ENCODE measurements around the gene SLC27A3.
A peak's percentile ranks its signal among the peaks of the same experiment; 100 is the strongest.

Gene SLC27A3

DNA sequence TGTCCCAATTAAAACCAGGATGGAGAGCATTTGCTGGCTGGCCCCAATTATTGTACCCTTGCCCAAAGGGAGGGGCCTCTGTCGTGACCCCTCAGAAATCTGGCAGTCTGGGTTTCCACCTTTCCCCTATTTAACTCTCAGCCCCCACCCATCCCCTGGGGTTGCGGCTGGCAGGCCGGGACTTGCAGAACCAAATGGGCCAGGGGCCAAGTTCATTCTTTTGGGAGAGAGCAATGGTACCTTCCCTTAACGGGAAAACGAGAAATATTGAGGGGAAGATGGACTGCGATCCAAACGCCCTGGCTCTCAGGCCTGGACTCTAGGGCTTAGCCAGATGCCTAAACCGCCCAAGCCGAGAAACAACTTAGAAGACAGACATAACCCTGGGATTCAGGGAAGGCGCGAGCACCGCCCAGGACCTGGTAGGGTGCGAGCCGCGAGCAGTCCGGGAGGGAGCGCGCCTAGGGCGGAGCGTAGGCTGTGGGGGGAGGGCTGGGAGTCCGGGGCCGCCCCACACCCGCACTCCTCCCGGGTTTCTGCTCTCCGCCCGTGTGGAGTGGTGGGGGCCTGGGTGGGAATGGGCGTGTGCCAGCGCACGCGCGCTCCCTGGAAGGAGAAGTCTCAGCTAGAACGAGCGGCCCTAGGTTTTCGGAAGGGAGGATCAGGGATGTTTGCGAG is at the start of gene SLC27A3:
Gene SLC27A3 (plus strand): TSS at position 628 of the 678 bp plus-strand sequence. CDS start 91 bp downstream, outside the sequence.
- TF ChIP-seq, protein P1, sequence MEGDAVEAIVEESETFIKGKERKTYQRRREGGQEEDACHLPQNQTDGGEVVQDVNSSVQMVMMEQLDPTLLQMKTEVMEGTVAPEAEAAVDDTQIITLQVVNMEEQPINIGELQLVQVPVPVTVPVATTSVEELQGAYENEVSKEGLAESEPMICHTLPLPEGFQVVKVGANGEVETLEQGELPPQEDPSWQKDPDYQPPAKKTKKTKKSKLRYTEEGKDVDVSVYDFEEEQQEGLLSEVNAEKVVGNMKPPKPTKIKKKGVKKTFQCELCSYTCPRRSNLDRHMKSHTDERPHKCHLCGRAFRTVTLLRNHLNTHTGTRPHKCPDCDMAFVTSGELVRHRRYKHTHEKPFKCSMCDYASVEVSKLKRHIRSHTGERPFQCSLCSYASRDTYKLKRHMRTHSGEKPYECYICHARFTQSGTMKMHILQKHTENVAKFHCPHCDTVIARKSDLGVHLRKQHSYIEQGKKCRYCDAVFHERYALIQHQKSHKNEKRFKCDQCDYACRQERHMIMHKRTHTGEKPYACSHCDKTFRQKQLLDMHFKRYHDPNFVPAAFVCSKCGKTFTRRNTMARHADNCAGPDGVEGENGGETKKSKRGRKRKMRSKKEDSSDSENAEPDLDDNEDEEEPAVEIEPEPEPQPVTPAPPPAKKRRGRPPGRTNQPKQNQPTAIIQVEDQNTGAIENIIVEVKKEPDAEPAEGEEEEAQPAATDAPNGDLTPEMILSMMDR (IDR thresholded peaks at IDR 0.05): no peak

GRCh38 chr1:153727463-153728304 is 47.5 kb upstream of the SLC27A3 start, which contains the start of gene INTS3:
Gene INTS3 (plus strand): TSS chr1:153728050. CDS start chr1:153728635, 585 bp downstream.
- H3K27ac ChIP-seq: peak within 1 kb of the TSS; percentile 96 to 97
- DNase-seq (ENCODE audit: low spot score): peak; percentile 100
- TF ChIP-seq, protein P1 (IDR thresholded peaks at IDR 0.05): no peak

More for the DNA sequence above, at the start of gene SLC27A3:
- DNase-seq (ENCODE audit: low spot score): peak; percentile 91
- peak within 1 kb of the TSS; percentile 96 for H3K4me3 ChIP-seq
- peak within 1 kb of the TSS; percentile 91 to 98 for H3K27ac ChIP-seq

DNA sequence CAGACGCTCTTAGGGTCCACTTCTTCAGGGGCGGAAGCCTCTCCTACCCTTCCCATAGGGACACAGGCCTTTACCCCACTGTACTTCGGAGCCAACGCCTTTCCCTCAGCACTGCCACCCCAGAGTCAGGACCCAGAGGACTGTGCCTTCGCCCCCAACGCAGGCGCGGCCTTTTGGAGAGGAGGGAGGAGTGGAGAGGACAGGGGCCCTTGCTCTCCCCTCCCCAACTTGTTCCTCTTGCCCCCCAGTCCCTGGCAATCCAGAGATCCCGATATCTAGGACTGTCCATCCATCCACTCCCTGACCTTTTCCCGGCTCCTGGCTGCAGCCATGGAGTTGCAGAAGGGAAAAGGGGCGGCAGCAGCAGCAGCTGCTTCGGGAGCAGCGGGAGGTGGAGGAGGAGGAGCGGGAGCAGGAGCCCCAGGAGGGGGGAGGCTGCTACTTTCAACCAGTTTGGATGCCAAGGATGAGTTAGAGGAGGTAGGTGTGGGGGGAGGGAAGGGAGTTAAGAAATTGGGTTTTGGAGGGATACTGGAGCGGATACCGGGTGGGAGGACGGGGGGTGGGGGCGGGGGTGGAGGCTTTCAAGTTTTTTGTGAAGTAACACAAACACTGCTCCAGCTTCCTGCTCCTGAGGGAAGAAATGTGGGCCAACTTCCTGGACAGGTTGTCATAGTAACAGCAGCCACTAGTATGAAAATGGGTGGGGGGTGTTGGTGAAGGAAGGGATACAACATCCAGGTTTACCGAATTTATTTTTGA is 46.7 kb upstream of the SLC27A3 start:
- H3K27ac ChIP-seq: peak overlapping the region; percentile 96 to 97
- TF ChIP-seq, protein P1 (IDR thresholded peaks at IDR 0.05): no peak
- peak; percentile 79 for DNase-seq (ENCODE audit: low spot score)
- H3K4me3 ChIP-seq: peak overlapping the region; percentile 76

More at GRCh38 chr1:153727463-153728304, 47.5 kb upstream of the SLC27A3 start, which contains the start of gene INTS3:
- H3K4me3 ChIP-seq: peak within 1 kb of the TSS; percentile 76

- TF ChIP-seq, protein P1 (IDR thresholded peaks at IDR 0.05): no peak
- peak overlapping the region; percentile 55 to 72 for H3K27ac ChIP-seq
- DNase-seq (ENCODE audit: low spot score): no peak
- H3K4me3 ChIP-seq: peak overlapping the region; percentile 27
These were observed 44.7 kb upstream of the SLC27A3 start for GRCh38 chr1:153730468-153730988.

- TF ChIP-seq, protein P1 (IDR thresholded peaks at IDR 0.05): no peak
- peak overlapping the region in 1 of 2 donors; percentile 11 for H3K27ac ChIP-seq
- no peak overlapping the region for H3K4me3 ChIP-seq
- no peak for DNase-seq (ENCODE audit: low spot score)
These were observed 41.2 kb upstream of the SLC27A3 start for GRCh38 chr1:153733970-153734369.

DNA sequence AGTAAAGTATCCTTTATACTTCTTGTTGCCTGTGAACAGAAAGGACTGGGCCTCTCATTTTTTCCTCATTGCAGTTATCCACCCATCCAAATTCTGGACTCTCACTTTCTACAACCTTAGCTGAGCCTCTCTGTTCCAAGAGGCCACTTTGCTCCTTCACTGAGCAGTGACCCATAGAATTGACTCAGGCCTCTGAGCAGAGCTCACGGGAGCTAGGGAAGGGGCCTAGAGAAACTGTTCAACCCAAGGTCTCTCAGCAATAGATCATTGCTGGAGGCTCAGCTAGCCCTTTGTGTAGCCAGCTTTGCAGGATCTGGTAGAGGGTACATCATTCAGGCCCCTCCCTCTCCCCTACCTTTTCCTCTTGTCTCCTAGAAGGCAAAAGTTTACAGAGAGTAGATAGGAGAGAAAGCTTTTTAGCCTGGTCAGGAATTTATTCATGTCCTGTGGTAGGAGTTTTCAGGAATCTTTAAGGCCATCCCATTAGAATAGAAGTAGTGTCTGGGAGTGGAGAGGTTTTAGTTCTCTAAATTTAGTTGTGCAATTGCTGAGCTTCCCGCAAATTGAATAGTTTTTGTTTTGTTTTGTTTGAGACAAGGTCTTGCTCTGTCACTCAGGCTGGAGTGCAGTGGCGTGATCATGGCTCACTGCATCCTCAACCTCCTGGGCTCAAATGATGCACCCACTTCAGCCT is 40.7 kb upstream of the SLC27A3 start:
- peak overlapping the region in 1 of 2 donors; percentile 15 for H3K27ac ChIP-seq
- TF ChIP-seq, protein P1 (IDR thresholded peaks at IDR 0.05): no peak
- DNase-seq (ENCODE audit: low spot score): no peak
- H3K4me3 ChIP-seq: no peak overlapping the region
